ENCODE results near the gene PLXNA1.

GRCh38 chr3:126956361-126956760, 26.6 kb upstream of the PLXNA1 start:
- TF ChIP-seq POLR2A (IDR thresholded peaks at IDR 0.05; ENCODE audit: extremely low read depth, insufficient read length) (no peak), CTCF (IDR thresholded peaks at IDR 0.05; ENCODE audit: low read depth, low read length) (no peak), MAX (IDR thresholded peaks at IDR 0.05; ENCODE audit: low read depth, low read length) (no peak)
